Glutamatergic neuron (in vitro differentiated cells): ENCODE data around the gene HARBI1. TPM values are rescaled to one million over a fixed set of nuclear protein-coding genes. Genes with fewer than 3 reads are reported as not detected.

Experiments
- DNase-seq: peaks from one replicate; pipeline ENCODE4 v3.0.0; 2022
- H3K27ac Mint-ChIP-seq: one replicate; pipeline ENCODE4 v1.8.0; 2020; ENCODE audit warnings: mild to moderate bottlenecking, mixed read lengths, inconsistent platforms; ENCODE audit not compliant: unreplicated experiment
- H3K27me3 Mint-ChIP-seq: one replicate; pipeline ENCODE4 v1.8.0; 2020; ENCODE audit warnings: mild to moderate bottlenecking, moderate library complexity, mixed read lengths, inconsistent platforms; ENCODE audit not compliant: unreplicated experiment
- H3K36me3 Mint-ChIP-seq: one replicate; pipeline ENCODE4 v1.8.0; 2020; ENCODE audit warnings: mild to moderate bottlenecking, mixed read lengths, inconsistent platforms; ENCODE audit not compliant: unreplicated experiment
- H3K4me1 Mint-ChIP-seq: one replicate; pipeline ENCODE4 v1.8.0; 2020; ENCODE audit warnings: mild to moderate bottlenecking, low read depth, mixed read lengths, inconsistent platforms; ENCODE audit not compliant: unreplicated experiment
- H3K4me3 Mint-ChIP-seq: one replicate; pipeline ENCODE4 v1.8.0; 2020; ENCODE audit warnings: mild to moderate bottlenecking, mixed read lengths, inconsistent platforms; ENCODE audit not compliant: unreplicated experiment
- H3K9me3 Mint-ChIP-seq: one replicate; pipeline ENCODE4 v1.8.0; 2020; ENCODE audit warnings: mild to moderate bottlenecking, moderate library complexity, mixed read lengths, inconsistent platforms; ENCODE audit not compliant: unreplicated experiment
- CTCF ChIP-seq: fragments of 200-600 bp; sonication (generic); IDR thresholded peaks from one replicate; pipeline ENCODE4 v1.5.0; 2021; ENCODE audit not compliant: partially characterized antibody, unreplicated experiment
- total RNA-seq: library from RNA; stranded (reverse); fragmentation: NEBNext Ultra II Directional; extraction: Animal tissue kit (Norgen Biotek cat#: 25700); gene quantifications from one replicate; pipeline ENCODE4 v1.2.1, GENCODE V29; 2021; ENCODE audit not compliant: unreplicated experiment

The HARBI1 gene
- total RNA-seq, 1 donor from 2014 or later = 11.1 TPM

DNA sequence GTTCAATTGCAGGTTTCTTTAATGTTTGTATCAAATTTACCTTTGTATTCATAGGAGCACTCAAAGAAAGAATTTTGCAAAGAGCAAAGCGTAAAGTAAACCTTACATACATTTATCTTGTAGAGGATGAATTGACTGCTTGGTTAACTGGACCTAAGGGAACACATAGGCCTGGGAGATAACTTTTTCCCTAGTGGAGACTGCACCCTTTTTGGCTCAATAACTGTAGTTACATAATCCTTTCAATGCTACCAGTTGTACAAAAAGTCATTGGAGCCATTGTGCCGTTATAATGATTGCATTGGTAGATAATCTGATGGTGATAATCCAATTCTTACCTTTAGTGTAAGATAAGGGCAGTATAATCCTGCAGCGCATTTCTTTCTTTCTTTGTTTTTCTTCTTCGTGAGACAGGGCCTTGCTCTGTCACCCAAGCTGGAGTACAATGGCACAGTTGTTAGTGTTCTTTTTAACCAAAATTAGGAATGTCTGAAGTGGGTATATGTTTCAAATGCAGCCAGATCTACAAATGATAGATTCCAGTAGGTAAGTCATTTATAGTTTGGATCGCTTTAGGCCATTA, 18.6 kb upstream of the HARBI1 start:
- Mint-ChIP-seq H3K36me3 (no peaks in the 10 kb centered on the region), H3K4me1 (no peaks in the 10 kb centered on the region), H3K27me3 (no peaks in the 10 kb centered on the region), H3K4me3 (no peak overlapping the region), H3K27ac (no peak overlapping the region), H3K9me3 (no peaks in the 10 kb centered on the region)
- no peak for DNase-seq
- no peak for TF ChIP-seq CTCF

GRCh38 chr11:46633291-46634217, 16.5 kb upstream of the HARBI1 start:
- no peak for DNase-seq
- no peak overlapping the region for H3K4me3 Mint-ChIP-seq
- H3K9me3 Mint-ChIP-seq = no peaks in the 10 kb centered on the region
- no peak overlapping the region for H3K27ac Mint-ChIP-seq
- H3K36me3 Mint-ChIP-seq = no peaks in the 10 kb centered on the region
- H3K4me1 Mint-ChIP-seq = no peaks in the 10 kb centered on the region
- no peaks in the 10 kb centered on the region for H3K27me3 Mint-ChIP-seq
- no peak for TF ChIP-seq CTCF

- no peaks in the 10 kb centered on the region for H3K4me1 Mint-ChIP-seq
- H3K36me3 Mint-ChIP-seq = no peaks in the 10 kb centered on the region
- H3K9me3 Mint-ChIP-seq = no peaks in the 10 kb centered on the region
- no peak overlapping the region for H3K4me3 Mint-ChIP-seq
- DNase-seq = no peak
- H3K27ac Mint-ChIP-seq = no peak overlapping the region
- no peak for TF ChIP-seq CTCF
- no peaks in the 10 kb centered on the region for H3K27me3 Mint-ChIP-seq
Observed at GRCh38 chr11:46632502-46632901, 15.5 kb upstream of the HARBI1 start.

GRCh38 chr11:46631676-46632075, 14.6 kb upstream of the HARBI1 start:
- Mint-ChIP-seq H3K4me1 (no peaks in the 10 kb centered on the region), H3K36me3 (no peaks in the 10 kb centered on the region), H3K27ac (no peak overlapping the region), H3K9me3 (no peaks in the 10 kb centered on the region), H3K4me3 (no peak overlapping the region), H3K27me3 (no peaks in the 10 kb centered on the region)
- no peak for DNase-seq
- no peak for TF ChIP-seq CTCF

DNA sequence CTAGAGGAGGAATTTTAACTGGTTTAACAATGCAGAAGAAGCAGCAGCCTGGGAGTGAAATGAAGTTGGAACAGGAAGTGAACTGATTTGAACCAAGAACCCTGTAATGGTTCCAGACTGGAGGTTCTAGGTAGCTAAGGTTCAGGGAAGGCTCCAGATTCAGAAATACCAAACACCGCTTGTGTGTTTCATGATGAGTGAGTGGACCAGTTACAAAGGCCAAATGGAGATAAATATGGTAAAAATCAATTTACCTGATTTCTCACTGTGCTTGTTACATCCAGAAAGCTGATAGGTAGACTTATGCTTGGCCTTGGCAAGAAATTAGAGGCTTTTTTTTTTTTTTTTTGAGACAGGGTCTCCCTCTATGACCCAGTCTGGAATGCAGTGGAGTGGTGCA, 13.2 kb upstream of the HARBI1 start:
- Mint-ChIP-seq H3K4me3 (no peak overlapping the region), H3K4me1 (no peaks in the 10 kb centered on the region), H3K27me3 (no peaks in the 10 kb centered on the region), H3K9me3 (no peaks in the 10 kb centered on the region), H3K27ac (no peak overlapping the region), H3K36me3 (no peaks in the 10 kb centered on the region)
- no peak for DNase-seq
- no peak for TF ChIP-seq CTCF
